Right renal cortex interstitium (tissue), 3 donors: ENCODE results near the gene TMEM214. TPM values are rescaled to one million over a fixed set of nuclear protein-coding genes. Genes with fewer than 3 reads are reported as not detected.

Experiments used
- DNase-seq, 3 donors: peaks; one replicate each; pipeline ENCODE4 v3.0.0-alpha.2; 2013; ENCODE audit warnings: low read depth in 3 of 3, low spot score in 2 of 3
- polyA plus RNA-seq, 3 donors: library from polyadenylated mRNA; unstranded; fragments of 120-200 nt; gene quantifications; one replicate each; pipeline ENCODE4 v1.2.1, GENCODE V29; 2013; ENCODE audit not compliant: insufficient read length in 3 of 3

The TMEM214 gene
- polyA plus RNA-seq, 3 donors: 51.3 to 54.4 (median 52.8) TPM

DNA sequence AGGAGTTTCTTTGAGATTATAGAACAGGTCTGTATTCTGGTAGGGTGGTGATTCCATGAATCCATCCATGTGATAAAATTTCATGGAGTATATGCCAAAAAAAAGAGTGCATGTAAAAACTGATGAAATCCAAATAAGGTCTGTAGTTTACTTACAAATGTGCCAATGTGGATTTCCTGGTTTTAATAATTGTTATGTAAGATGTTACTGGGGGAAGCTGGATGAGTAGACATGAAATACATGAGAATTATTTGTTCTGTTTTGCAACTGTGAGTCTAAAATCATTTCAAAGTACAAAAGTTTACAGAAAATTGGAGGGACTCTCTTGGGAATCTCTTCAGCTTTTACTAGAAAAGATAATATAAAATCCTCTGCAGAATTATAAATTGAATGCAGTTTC is 23.7 kb upstream of the TMEM214 start:
- no peak for DNase-seq

GRCh38 chr2:27009716-27010115 is 23.0 kb upstream of the TMEM214 start:
- no peak for DNase-seq

DNA sequence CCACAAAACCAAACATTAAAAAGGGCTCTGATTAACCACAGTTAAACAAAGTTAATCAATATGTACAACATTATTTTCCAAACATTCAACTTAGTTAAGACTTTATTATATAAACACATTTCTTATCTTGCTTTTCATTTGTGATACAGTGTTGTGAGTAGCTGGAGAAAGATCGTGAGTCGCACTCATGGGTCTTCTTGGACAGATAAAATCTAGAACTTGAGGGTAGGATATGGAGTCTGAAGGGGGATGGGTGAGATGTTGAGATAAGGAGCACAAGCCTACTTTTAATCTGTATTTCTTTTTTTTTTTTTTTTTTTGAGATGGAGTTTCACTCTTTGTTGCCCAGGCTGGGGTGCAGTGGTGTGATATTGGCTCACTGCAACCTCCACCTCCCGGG is 22.6 kb upstream of the TMEM214 start:
- no peak for DNase-seq

DNA sequence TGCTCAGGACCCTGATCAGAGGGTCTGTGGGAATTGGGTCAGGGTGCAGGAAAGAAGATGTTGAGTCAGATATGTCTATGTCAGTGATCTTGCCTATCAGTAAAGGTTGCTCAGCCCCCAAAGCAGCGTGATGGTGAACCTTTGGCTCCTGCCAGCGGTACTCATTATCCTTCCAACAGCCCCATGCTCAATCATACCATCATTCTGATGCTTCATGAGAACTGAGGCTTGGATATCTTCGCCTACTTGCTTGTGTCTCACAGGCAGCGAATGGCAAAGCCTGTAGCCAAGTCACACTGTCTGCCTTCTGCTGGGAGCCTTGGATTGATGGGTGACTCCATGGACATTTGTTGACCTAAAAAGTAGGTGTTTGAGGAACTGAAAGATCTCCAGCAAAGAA is 19.0 kb upstream of the TMEM214 start:
- DNase-seq: no peak

- DNase-seq: no peak
Observed at GRCh38 chr2:27014771-27015433, 17.9 kb upstream of the TMEM214 start.

DNA sequence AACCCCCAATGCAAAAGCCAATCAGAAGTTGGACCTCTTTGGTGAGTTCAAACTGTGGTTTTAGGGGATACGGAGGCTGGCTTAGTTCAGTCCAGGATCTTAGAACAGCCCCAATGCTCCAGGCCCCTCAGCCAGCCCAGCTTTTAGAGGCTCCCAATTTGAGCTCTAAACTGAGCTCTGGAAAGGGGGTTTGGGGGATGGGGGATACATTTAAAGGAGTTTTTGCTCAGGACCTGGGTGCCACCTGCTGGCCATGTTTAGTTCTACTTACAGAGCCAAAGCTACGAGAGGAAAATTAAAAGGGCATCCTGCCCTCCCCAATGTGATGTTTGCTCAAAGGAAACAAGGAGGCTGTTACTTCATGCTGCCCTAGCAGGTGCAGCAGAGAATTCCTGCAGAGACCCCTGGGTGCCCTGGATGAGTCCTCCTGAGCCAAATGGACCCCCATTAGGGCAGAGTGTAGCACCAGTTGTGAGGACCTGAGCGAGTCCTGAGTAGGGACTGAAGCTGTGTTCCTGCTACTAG is 15.9 kb upstream of the TMEM214 start:
- DNase-seq: no peak

- no peak for DNase-seq
Observed at GRCh38 chr2:27018142-27018541, 14.6 kb upstream of the TMEM214 start.

DNA sequence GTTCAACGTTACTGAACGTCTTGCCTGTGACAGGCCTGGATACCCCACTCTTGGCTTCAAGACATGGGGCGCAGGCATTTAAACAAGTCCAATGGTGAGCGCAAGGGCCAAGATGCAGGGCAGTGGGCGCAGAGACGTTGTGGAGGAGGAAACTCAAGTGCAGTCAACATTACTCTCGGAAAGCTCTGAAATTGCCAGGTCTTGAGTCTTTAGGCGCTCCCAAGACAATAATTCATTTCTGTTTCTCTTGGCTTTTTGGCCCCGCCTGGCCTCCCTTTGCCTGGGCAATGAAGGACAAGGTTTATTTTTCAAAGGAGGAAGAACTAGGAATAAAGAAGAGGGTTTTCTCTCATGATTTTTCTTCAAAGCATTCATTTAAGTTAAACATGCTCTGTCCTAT is 13.3 kb upstream of the TMEM214 start:
- DNase-seq: no peak

DNA sequence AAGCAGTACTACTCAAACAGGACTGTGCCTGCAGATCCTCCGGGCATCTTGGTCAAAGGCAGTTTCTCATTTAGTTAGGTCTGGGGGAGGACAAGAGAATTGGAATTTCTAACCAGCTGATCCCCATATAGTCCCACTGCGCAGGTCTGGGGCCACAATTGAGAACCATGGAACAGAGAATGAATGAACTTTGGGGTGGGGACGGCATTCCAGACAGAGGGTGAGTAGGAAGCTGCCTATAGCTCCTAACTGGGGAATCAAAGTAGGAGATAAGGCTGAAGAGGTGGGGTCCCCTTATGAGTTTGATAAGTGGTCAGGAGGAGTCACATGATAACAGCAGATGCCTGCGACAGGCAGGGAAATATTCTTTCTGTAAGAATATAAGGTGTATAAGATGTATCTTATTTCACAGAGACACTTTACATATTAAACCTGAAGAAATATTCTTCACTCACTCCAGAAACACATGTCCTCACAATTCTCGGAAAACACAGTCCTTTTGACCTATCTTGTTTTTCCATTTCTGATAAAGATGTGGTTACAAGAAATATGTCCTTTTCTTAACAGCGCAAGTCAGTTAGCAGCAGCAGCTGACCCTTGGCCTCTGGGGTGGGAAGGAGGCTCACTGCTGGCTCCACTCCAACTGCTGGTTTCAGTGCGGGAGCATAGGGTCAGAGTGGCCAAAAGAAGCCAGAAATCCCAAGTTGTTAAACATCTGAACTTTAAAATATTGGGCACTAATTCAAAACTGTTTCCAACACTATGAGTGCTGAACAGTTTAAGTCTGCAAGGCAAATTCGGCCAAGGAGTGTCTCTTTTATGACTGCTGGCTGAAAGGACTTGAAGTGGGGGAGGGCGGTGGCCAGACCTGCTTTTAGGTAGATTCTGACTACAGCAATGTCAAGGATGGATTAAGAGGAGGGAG is 12.6 kb upstream of the TMEM214 start:
- DNase-seq: no peak

GRCh38 chr2:27021253-27022049 is 11.3 kb upstream of the TMEM214 start:
- DNase-seq: no peak

DNA sequence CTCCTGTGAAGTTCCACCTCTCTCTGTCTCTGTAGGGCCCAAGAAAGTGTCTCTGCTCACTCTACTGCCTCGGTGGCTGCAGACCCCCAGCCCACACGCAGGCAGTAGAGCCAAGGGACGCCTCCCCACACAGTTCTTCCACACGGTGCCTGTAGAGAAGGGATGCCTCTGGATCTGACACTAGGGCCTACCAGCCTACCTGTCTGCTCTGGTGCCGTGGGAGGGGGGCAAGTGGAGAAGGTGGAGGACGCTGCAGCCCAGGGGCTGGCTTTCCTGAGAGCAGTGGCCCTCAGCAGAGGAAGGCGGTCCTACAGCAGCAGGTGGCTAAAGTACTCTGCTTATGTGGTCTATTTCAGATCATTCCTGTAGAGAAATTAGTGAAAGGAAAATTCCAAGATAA is 9.0 kb upstream of the TMEM214 start:
- no peak for DNase-seq

DNA sequence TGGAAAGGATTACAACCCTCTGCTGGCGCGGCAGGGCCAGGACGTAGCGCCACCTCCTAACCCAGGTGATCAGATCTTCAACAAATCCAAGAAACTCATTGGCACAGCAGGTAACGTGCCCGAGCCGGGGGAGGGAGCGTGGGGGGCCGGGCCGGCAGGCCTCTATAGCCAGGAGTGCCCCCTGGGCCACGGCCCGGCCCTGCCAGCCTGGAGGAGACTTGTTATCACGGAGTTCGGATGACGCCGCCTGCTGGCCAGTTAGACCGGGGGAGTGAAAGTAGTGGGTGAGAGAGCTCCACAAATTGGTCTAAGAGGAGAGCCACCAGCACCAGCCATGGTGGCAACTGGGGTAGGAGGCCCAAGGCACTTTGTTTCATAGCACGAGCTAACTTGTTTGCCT is 8.6 kb upstream of the TMEM214 start:
- no peak for DNase-seq

- no peak for DNase-seq
Observed at GRCh38 chr2:27024812-27025211, 8.0 kb upstream of the TMEM214 start.

GRCh38 chr2:27025281-27025800 is 7.4 kb upstream of the TMEM214 start:
- DNase-seq: no peak

GRCh38 chr2:27025861-27026851 is 6.6 kb upstream of the TMEM214 start:
- DNase-seq: no peak

DNA sequence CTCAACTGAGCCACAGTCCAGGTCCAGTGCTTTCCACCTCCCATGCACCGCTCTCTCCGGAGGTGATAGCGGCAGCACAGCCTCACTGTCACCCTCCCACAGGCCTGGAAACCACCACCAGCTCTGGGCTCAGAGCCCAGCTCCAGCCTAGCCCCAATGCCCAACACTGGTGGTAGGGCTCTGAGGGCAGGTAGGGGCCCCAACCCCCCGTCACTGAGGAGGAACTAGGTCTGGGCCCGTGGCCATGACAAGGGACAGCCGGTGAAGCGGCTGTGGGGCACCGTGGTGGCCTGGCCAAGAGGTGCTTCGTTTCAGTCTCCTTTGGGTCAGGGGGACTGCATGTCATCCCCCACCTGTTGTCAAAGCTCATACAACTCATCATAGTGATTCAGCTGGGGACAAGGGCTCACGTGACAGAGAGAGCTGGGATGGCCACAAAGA is 5.5 kb upstream of the TMEM214 start:
- DNase-seq: no peak

- DNase-seq: no peak
Observed at GRCh38 chr2:27029051-27029450, 3.7 kb upstream of the TMEM214 start.

GRCh38 chr2:27033253-27033852 is 588 bp downstream of the TMEM214 start:
- DNase-seq: no peak

- no peak for DNase-seq
Observed at GRCh38 chr2:27038012-27038411, 5.2 kb downstream of the TMEM214 start.
